Measurements from ENCODE around the gene PDZRN4. TPM values are rescaled to one million over a fixed set of nuclear protein-coding genes. Genes with fewer than 3 reads are reported as not detected.

Gene PDZRN4
- total and polyA plus RNA-seq, 2 of the 4 experiments (the other 2 are of a cell fraction): not detected

GRCh38 chr12:41188841-41189394 is 798 bp downstream of the PDZRN4 start:
- no peaks in the 10 kb centered on the region for H3K9me1 ChIP-seq (ENCODE audit: insufficient read depth, low read length)
- no peak overlapping the region for H3K18ac ChIP-seq (ENCODE audit: low read depth, low read length)
- no peak for TF ChIP-seq MAZ (IDR thresholded peaks at IDR 0.05; ENCODE audit: borderline replicate concordance, low read depth, low read length)
- no peak for TF ChIP-seq CHD1 (IDR thresholded peaks at IDR 0.05; ENCODE audit: low read depth, low read length)
- TF ChIP-seq MAFK (IDR thresholded peaks at IDR 0.05; ENCODE audit: low read depth, low read length): no peak
- no peak for TF ChIP-seq SMC3 (IDR thresholded peaks at IDR 0.05; ENCODE audit: low read depth, low read length)
- TF ChIP-seq RFX5 (IDR thresholded peaks at IDR 0.05; ENCODE audit: low read depth, low read length): no peak
- no peak for TF ChIP-seq CTCF (conservative IDR thresholded peaks at IDR 0.05; ENCODE audit: low read depth, low read length)
- no peak for TF ChIP-seq MXI1 (IDR thresholded peaks at IDR 0.05; ENCODE audit: borderline replicate concordance, low read depth, low read length)
- no peak for TF ChIP-seq USF2 (IDR thresholded peaks at IDR 0.05; ENCODE audit: low read depth, low read length)
- TF ChIP-seq RAD21 (IDR thresholded peaks at IDR 0.05; ENCODE audit: low read length): no peak
- TF ChIP-seq RCOR1 (IDR thresholded peaks at IDR 0.05; ENCODE audit: insufficient replicate concordance, low read length): no peak
- no peak for TF ChIP-seq POLR2A (IDR thresholded peaks at IDR 0.05; ENCODE audit: low read depth, low read length)
- TF ChIP-seq NFE2L2 (IDR thresholded peaks at IDR 0.05; ENCODE audit: low read depth, low read length): no peak
- TF ChIP-seq BHLHE40 (IDR thresholded peaks at IDR 0.05; ENCODE audit: low read depth, low read length): no peak
- TF ChIP-seq FOS (IDR thresholded peaks at IDR 0.05; ENCODE audit: low read depth, low read length): no peak
- no peak for TF ChIP-seq ELK1 (IDR thresholded peaks at IDR 0.05; ENCODE audit: borderline replicate concordance, low read depth, low read length)
- no peak for TF ChIP-seq CEBPB (IDR thresholded peaks at IDR 0.05; ENCODE audit: low read depth, low read length)
- intact Hi-C loops (cut with micrococcal nuclease): no loop called here
- H3K27me3 ChIP-seq (ENCODE audit: control insufficient read depth, insufficient read depth, low read length): peaks cover 36% of the 10 kb centered on the region
- no peaks in the 10 kb centered on the region for H3K4me1 ChIP-seq (ENCODE audit: control insufficient read depth, insufficient read depth, low read length)
- no peak overlapping the region for H2BK20ac ChIP-seq (ENCODE audit: low read depth, low read length)
- no peak overlapping the region for H3K4me2 ChIP-seq (ENCODE audit: low read depth, low read length)
- H2AK5ac ChIP-seq (ENCODE audit: low read depth, low read length): no peak overlapping the region
- no peak overlapping the region for H3K23ac ChIP-seq (ENCODE audit: low read depth, low read length)
- no peaks in the 10 kb centered on the region for H4K20me1 ChIP-seq (ENCODE audit: insufficient read depth, low read length)
- no peak overlapping the region for H2AFZ ChIP-seq (replicated peaks; ENCODE audit: low read length, poor library complexity)
- no peak overlapping the region for H2AK9ac ChIP-seq (replicated peaks; ENCODE audit: low read depth, low read length, poor library complexity)
- H3K4me3 ChIP-seq (ENCODE audit: insufficient read depth, low read depth, low read length): no peak overlapping the region
- no peak for ATAC-seq (ENCODE audit: low read depth)
- H3K14ac ChIP-seq (replicated peaks; ENCODE audit: low read depth, low read length): no peak overlapping the region
- 1% methylated on average over 10 of the region's 49 CpGs; no CpG with 5 or more reads in 1 of the 2 experiments for WGBS, 2 experiments (ENCODE audit: extremely low coverage in 2 of 2, insufficient read length in 1 of 2)
- H2BK120ac ChIP-seq (ENCODE audit: low read depth, low read length): no peak overlapping the region
- H4K8ac ChIP-seq (ENCODE audit: low read depth in 2 of 2, low read length in 2 of 2): no peak overlapping the region
- H4K91ac ChIP-seq (ENCODE audit: insufficient read depth, low read depth, low read length): no peak overlapping the region
- ChIA-PET CTCF (no interaction called here), POLR2A (ENCODE audit: unreplicated experiment) (no interaction called here)
- H3K4ac ChIP-seq (ENCODE audit: low read depth, low read length): no peak overlapping the region
- H4K5ac ChIP-seq (ENCODE audit: low read depth, low read length): no peak overlapping the region
- no peaks in the 10 kb centered on the region for H3K36me3 ChIP-seq (ENCODE audit: control insufficient read depth, insufficient read depth, low read length)
- no TSS peak for BruUV-seq (replicated peaks)
- no peaks in the 10 kb centered on the region for H3K79me1 ChIP-seq (ENCODE audit: low read depth in 1 of 2, low read length in 2 of 2)
- no peak for DNase-seq
- H3K9ac ChIP-seq (ENCODE audit: low read depth, low read length): no peak overlapping the region
- peaks cover 2% of the 10 kb centered on the region; the same call in 1 of the 2 replicates for H3K9me3 ChIP-seq (ENCODE audit: control insufficient read depth, insufficient read depth, low read length)
- H2BK5ac ChIP-seq (ENCODE audit: low read depth, low read length, poor library complexity, severe bottlenecking): no peak overlapping the region
- dilution Hi-C loops (cut with HindIII; ENCODE audit: low sequenced_read_pairs, unreplicated experiment): no loop called here
- no peak overlapping the region for H3K56ac ChIP-seq (ENCODE audit: extremely low read depth, insufficient read depth, low read length)
- no peak overlapping the region for H2BK15ac ChIP-seq (ENCODE audit: low read depth, low read length)
- no peak overlapping the region for H3K27ac ChIP-seq (ENCODE audit: insufficient read depth, low read length)
- in situ Hi-C loops (cut with MboI; ENCODE audit: low sequenced_read_pairs): no loop called here

Measured in IMR-90 (cell line).